Measurements from ENCODE around the gene PRR14L. TPM values are rescaled to one million over a fixed set of nuclear protein-coding genes. Genes with fewer than 3 reads are reported as not detected.

Gene PRR14L
- total RNA-seq, 1 donor from 2014 or later: 14.3 TPM

DNA sequence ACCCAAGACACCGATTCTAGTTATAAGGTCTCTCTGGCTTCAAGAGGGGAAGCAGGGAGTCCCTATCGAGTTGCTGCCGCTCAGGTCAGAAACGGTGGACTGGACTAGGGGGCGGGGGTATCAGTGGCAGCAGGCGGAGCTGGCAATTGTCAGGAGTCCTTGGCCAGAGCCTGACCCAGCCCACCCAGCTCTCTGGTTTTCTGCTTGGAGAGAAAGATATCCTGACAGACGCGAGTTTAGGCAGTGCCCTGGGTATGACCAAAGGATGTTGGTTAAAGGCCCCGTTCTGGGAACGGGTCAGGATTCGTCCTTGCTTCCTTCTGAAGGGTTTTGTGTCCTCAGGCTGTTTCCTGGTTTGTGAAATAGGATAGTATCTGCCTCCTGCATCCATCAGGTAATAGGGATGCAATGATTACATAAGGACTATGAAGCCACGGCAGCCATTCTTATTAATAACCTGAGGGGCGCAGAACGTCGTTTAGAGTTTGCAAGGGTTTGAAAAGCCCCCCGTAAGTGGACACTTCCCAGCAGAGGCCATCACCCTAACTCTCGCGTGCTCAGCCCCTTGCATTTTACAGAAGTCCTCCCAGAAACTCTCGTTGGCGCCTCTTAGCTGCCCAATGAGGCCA, 3.2 kb upstream of the PRR14L start:
- TF ChIP-seq CTCF (IDR thresholded peaks at IDR 0.05; ENCODE audit: borderline replicate concordance): no peak
- peak; percentile 37 for DNase-seq
- no peaks in the 10 kb centered on the region for H3K27me3 ChIP-seq (ENCODE audit: low read depth)
- peak overlapping the region; percentile 76 for H3K4me3 ChIP-seq
- H3K9me3 ChIP-seq (replicated peaks): no peaks in the 10 kb centered on the region
- intact Hi-C loops (cut with micrococcal nuclease): no loop called here
- H3K36me3 ChIP-seq: peaks cover 1% of the 10 kb centered on the region
- peak overlapping the region; percentile 97 for H3K27ac ChIP-seq (replicated peaks)
- H3K4me1 ChIP-seq: peaks cover 63% of the 10 kb centered on the region

DNA sequence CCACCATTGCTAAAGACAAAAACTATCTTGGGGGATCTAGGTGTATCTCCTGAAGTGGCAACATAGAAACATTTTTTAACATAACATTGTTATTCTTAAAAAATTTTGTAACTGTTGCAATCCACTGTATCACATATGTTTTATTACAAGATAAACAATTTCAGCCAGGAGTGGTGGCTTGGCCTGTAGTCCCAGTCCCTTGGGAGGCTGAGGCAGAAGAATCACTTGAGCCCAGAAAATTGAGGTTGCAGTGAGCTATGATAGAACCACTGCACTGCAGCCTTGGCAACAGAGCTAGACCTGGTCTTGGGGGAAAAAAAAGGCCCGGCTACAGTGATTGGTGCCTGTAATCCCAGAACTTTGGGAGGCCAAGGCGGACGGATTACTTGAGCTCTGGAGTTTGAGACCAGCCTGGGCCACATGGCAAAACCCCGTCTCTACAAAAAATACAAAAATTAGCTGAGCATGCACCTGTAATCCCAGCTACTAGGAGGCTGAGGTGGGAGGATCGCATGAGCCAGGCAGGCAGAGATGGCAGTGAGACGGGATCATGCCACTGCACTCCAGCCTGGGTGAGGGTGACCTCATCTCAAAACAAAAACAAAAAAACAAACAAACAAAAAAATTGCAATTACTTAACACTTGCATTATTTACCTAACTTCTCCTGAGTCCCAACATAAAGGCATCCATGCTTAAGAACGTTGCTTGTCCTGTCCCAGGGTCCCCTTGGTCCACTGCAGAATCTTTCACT, 2.3 kb upstream of the PRR14L start:
- Histone ChIP-seq H3K4me1 (peaks cover 69% of the 10 kb centered on the region), H3K36me3 (peaks cover 3% of the 10 kb centered on the region), H3K4me3 (no peak overlapping the region), H3K27me3 (ENCODE audit: low read depth) (no peaks in the 10 kb centered on the region), H3K9me3 (replicated peaks) (no peaks in the 10 kb centered on the region), H3K27ac (replicated peaks) (peak overlapping the region; percentile 97)
- TF ChIP-seq CTCF (IDR thresholded peaks at IDR 0.05; ENCODE audit: borderline replicate concordance): no peak
- intact Hi-C loops (cut with micrococcal nuclease): no loop called here
- no peak for DNase-seq

DNA sequence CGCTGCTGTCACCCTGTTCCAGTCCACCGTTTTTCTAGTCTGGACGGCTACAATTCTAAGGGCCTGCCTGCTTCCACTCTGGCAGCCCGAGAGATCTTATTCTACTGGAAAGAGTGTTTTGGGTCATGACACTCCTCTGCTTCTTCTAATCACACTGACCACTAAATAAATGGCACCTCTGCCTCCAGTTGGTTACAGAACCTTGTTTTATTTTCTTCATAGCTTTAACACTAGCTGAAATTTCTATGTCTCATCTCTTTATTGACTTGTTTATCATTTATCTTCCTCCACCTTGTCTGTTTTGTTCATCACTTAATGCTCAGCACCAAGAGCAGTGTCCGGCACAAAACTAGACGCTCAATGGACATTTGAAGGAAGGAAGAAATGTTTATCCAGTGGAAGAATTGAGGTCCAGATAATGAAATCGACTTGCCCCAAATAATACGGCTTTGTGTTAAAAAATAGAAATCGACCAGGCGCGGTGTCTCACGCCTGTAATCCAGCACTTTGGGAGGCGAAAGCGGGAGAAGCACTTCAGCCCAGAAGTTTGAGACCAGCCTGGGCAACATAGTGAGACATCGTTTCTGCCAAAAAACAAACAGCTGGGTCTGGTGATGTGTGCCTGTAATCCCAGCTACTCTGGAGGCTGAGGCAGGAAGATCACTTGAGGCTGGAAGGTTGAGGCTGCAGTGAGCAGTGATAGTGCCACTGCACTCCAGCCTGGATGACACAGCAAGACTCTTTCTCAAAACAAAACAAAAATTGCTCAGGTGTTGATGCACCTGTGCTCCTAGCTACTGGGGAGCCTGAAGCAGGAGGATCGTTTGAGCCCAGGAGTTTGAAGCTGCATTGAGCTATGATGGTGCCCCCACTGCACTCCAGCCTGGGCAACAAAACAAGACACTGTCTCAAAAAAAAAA, 693 bp upstream of the PRR14L start:
- no peak for TF ChIP-seq CTCF (IDR thresholded peaks at IDR 0.05; ENCODE audit: borderline replicate concordance)
- peak overlapping the region; percentile 99 for H3K4me3 ChIP-seq
- H3K36me3 ChIP-seq: peaks cover 4% of the 10 kb centered on the region
- no peak for DNase-seq
- H3K9me3 ChIP-seq (replicated peaks): no peaks in the 10 kb centered on the region
- H3K27ac ChIP-seq (replicated peaks): peak overlapping the region; percentile 94
- peaks cover 69% of the 10 kb centered on the region for H3K4me1 ChIP-seq
- H3K27me3 ChIP-seq (ENCODE audit: low read depth): no peaks in the 10 kb centered on the region
- intact Hi-C loops (cut with micrococcal nuclease): no loop called here

GRCh38 chr22:31748490-31748889, 1.4 kb downstream of the PRR14L start:
- H3K4me1 ChIP-seq: peaks cover 51% of the 10 kb centered on the region
- intact Hi-C loops (cut with micrococcal nuclease): no loop called here

More at GRCh38 chr22:31748490-31748889, 1.4 kb downstream of the PRR14L start:
- peaks cover 4% of the 10 kb centered on the region for H3K36me3 ChIP-seq
- no peaks in the 10 kb centered on the region for H3K27me3 ChIP-seq (ENCODE audit: low read depth)
- H3K27ac ChIP-seq (replicated peaks): no peak overlapping the region
- no peak for TF ChIP-seq CTCF (IDR thresholded peaks at IDR 0.05; ENCODE audit: borderline replicate concordance)
- peak overlapping the region; percentile 99 for H3K4me3 ChIP-seq
- no peaks in the 10 kb centered on the region for H3K9me3 ChIP-seq (replicated peaks)
- DNase-seq: no peak

Measured in left ventricle myocardium inferior (tissue), 1 donor.